GM21576 (cell line): ENCODE measurements around the gene NOC2L.
"Not testable (repeated sequence)": the region's sequence is repeated elsewhere in the genome, so short reads cannot be mapped to it uniquely, and the experiment has no call there.

Experiments
- ATAC-seq: cut with Tn5 transposase; IDR thresholded peaks from one replicate; pipeline ENCODE4 v1.9.1; 2021; ENCODE audit warnings: mild to moderate bottlenecking, moderate library complexity; ENCODE audit not compliant: unreplicated experiment

Gene NOC2L

GRCh38 chr1:963746-964525 is 4.9 kb upstream of the NOC2L start:
- no peak for ATAC-seq

- no peak for ATAC-seq
Measured at GRCh38 chr1:963301-963651, 4.2 kb upstream of the NOC2L start.

- no peak for ATAC-seq
Measured at GRCh38 chr1:962381-963300, 3.6 kb upstream of the NOC2L start.

- ATAC-seq = no peak
Measured at GRCh38 chr1:961132-961669, 2.1 kb upstream of the NOC2L start.

GRCh38 chr1:960363-961131 is 1.5 kb upstream of the NOC2L start, which contains the start of gene KLHL17:
Gene KLHL17 (plus strand): TSS chr1:960584. CDS start chr1:960694, 110 bp downstream.
- peak; percentile 47 for ATAC-seq

- no peak for ATAC-seq
Measured at GRCh38 chr1:959731-960362, 791 bp upstream of the NOC2L start.

GRCh38 chr1:956636-957035 is 2.4 kb downstream of the NOC2L start:
- no peak for ATAC-seq

- ATAC-seq = no peak
Measured at GRCh38 chr1:955474-955873, 3.6 kb downstream of the NOC2L start.

GRCh38 chr1:954927-955326 is 4.1 kb downstream of the NOC2L start:
- no peak for ATAC-seq

GRCh38 chr1:953524-954320 is 5.3 kb downstream of the NOC2L start:
- ATAC-seq = no peak

GRCh38 chr1:952603-953002 is 6.5 kb downstream of the NOC2L start:
- no peak for ATAC-seq

- no peak for ATAC-seq
Measured at GRCh38 chr1:952201-952600, 6.9 kb downstream of the NOC2L start.

- ATAC-seq = no peak
Measured at GRCh38 chr1:951364-951763, 7.7 kb downstream of the NOC2L start.

GRCh38 chr1:950881-951280 is 8.2 kb downstream of the NOC2L start:
- ATAC-seq = no peak

- ATAC-seq = no peak
Measured at GRCh38 chr1:950268-950667, 8.8 kb downstream of the NOC2L start.

GRCh38 chr1:947958-948357 is 11.1 kb downstream of the NOC2L start:
- ATAC-seq = no peak

GRCh38 chr1:946811-947210 is 12.2 kb downstream of the NOC2L start:
- ATAC-seq = not testable (repeated sequence)

- ATAC-seq = no peak
Measured at GRCh38 chr1:945688-946556, 13.1 kb downstream of the NOC2L start.
